SK-MEL-5 (cell line): ENCODE measurements around the gene HS3ST3B1. TPM values are rescaled to one million over a fixed set of nuclear protein-coding genes. Genes with fewer than 3 reads are reported as not detected.

Experiments
- DNase-seq: peaks from one replicate; pipeline ENCODE4 v3.0.0-alpha.2; 2016; ENCODE audit warnings: low read depth, low spot score
- in situ Hi-C: cut with HindIII; loops from 2 replicates; pipeline ENCODE4 v1.10.0; 2016; ENCODE audit warnings: low sequenced_read_pairs, high pct_unique_total_duplicates, low pct_unique_long_range_greater_than_20kb
- total RNA-seq: library from RNA; depleted of rRNA; stranded (reverse); fragments of >200 nt; shearing (Covaris generic); gene quantifications from 2 replicates; pipeline ENCODE4 v1.2.3, GENCODE V29; 2014

HS3ST3B1 gene
- total RNA-seq, 1 experiment from 2014 or later = 0.13 TPM

DNA sequence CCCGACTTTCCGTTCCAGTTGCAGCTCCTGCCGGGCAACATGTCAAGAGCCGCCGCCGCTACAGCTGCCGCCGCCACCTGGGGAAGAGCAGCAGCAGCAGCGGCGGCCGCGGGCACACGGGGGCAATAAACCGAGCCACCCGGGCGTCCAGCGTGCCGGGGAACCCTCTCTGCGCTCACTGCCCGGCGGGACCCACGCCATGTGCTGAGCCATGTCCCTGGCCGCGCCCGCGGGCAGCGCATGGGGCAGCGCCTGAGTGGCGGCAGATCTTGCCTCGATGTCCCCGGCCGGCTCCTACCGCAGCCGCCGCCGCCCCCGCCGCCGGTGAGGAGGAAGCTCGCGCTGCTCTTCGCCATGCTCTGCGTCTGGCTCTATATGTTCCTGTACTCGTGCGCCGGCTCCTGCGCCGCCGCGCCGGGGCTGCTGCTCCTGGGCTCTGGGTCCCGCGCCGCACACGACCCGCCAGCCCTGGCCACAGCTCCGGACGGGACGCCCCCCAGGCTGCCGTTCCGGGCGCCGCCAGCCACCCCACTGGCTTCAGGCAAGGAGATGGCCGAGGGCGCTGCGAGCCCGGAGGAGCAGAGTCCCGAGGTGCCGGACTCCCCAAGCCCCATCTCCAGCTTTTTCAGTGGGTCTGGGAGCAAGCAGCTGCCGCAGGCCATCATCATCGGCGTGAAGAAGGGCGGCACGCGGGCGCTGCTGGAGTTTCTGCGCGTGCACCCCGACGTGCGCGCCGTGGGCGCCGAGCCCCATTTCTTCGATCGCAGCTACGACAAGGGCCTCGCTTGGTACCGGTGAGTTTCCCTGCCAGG is 604 bp downstream of the HS3ST3B1 start:
- in situ Hi-C loops = no loop called here
- DNase-seq = no peak

DNA sequence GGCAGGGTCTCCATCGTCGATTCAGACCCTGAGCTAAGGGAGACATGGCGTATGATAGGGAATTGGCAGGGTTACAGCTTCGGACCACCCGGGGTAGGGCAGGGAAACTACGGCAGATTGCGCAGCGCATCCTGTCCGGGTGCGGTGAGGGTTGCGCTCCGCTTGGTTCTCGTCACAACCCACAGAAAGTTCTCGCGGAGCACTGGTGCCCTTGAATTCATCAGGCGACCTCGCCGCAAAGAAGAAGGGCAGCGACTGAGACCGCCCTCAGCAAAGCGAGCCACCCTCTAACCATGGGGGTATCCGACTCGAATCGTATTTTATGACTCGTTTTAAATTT is 1.2 kb downstream of the HS3ST3B1 start:
- in situ Hi-C loops = no loop called here
- no peak for DNase-seq

DNA sequence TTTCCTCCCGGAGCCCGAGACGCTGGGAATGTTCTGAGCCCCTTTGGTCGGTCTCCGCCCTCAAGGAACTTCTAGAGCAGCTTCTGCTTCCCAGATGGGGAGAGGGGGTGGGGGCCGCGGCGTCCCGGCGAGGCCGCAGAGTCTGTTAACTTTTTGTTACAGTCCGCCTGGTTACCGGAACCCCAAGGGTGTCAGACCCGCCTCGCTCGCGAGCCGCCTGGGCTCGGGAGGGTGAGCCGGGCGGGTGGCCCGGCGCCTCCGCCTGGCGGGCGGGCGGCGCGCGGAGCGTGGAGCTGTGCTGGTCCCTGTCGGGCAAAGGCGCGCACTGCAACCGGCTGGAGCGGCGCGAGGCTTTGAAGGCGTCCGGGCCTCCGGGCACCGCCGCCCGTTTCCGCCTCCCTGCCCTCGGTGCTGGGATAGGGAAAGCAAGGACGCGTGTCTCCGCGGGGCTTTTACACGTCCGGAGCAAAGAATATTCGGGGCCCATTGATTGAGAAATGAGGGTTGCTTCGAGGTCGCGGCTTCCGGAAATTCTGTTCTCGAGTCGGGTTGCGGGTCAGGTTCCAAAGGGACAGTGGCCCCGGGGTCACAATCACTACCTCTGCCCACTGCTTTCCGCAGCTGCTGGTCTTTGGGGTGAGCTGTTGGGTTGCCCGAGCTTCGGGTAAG is 1.7 kb downstream of the HS3ST3B1 start:
- in situ Hi-C loops = no loop called here
- peak; percentile 72 for DNase-seq

DNA sequence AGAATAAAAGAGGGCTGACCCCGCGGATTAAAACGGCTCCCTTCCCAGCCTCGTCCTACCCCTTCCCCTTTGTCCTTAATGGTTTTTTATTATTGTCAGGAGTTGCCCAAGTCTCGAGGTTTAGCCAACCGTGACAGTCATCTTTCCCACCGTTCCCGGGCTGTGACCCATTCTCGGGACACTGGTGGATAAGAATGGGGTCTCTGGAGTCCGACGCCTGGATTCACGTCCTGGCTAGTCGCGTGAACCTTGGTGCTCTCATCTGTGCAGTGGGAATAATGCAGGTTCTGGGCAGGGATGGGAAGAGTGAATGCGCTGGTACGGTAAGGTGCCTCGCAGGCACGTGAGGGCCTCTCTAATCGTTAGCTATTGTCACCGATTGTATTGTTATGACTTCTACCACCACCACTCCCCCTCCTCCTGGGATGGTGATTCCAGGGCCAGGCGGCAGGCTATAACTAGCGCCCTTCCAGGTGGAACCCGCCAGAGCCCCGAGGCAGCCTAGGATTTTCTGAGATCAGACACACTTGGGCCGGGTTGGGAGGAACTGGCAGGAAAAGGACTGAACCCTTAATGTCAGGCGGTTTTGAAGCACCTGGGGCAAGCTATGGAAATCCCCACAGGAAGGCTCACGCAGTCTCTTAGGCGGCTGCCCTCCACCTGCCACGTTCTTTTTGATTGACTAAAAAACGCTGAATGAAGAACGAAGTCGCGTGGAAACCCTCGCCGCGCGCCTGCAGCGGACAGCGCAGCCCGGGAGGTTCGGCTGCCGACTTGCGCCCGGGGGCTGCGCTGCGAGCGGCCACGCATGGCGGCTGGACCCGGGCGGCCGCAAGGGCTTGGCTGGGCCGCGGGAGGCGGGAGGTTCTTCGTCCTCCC is 2.7 kb downstream of the HS3ST3B1 start:
- DNase-seq = no peak
- in situ Hi-C loops = no loop called here

DNA sequence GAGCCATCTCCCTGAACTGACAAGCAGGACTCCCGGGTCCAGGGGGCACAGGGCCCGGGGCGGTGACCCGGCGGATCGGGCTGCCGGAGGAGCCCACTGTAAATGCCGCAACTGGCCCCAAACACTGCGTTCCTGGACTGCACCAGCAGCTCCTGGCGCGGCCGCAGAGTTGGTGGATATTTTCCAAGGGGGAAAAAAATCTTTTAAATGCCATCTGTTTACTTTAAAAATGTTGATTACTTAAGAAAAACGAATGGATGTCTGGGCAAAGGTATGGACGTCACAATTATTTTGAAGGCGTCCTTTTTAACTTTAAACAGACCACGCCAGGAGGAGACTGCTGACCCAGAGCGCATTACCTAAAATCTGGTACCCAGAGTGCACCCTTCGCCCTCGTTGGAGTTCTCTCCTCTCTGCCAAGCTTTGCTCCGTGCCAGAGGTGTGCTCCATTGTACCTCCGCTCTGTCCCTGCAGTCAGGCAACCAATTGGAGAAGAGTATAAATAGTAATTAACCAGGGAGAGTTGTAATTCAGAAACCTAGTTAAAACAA is 3.4 kb downstream of the HS3ST3B1 start:
- in situ Hi-C loops = no loop called here
- DNase-seq = no peak

DNA sequence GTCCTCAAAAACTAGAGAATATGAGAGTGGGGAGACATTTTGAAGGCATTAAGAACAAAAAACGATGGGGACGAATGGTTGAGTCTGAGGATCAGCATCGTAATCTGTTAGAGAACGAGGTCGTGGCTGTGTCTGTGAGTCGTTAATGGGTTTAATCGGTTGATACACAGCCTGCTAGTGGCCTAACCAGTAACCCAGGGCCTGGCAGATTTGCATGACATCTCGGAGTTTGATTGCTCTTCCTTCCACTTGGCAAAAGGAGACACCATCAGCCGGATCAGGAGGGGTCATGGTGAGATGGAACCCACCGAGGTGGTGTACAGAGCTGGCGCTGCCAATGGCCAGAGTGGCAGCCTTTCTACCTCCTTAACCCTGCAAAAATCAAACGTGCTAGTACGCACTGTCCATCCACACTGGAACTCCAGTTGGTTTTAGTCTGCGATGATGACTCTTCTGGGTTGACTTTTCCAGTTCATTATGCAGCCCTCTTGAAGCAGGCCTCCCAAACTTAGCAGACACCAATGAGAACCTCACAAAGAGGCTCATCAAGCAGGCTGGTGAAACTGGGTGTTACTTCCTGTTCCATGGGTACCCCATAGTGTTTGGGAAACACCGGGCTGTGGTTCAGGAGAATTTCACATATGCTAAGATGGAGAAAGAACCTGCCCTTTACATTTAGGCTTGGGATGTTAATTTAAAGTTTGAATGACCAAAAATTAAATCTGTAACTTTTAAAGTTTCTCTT is 4.1 kb downstream of the HS3ST3B1 start:
- in situ Hi-C loops = no loop called here
- no peak for DNase-seq

DNA sequence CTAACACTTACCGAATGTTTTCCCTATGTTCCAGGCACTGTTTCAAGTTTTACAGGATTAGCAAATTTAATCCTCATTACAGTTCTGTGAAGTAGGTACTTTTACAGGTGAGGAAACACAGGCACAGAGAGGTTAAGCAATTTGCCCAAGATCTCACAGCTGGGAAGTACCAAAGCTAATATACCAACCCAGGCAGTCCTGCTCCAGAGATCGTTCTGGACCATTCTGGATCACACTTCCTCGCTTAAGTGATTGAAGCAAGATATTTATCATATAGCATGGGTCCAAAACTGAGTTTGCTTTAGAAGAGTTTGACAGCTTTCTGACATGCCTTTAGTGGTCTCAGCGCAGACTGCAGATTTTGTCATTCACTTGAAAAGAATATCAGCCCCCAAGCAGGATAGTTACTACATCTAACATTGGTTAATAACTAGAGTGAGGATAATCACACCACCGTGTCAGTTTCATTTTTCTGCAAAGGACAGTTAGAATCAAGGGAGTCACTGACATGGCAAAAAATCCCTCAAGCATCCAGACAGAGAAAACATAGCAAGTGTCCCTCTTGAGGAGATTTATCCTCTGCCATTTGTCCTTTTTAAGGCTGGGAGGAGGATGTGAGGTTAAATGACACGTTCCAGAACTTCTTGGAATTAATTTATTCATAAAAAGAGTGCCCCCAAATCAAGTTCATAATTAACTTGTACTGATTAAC is 5.1 kb downstream of the HS3ST3B1 start:
- DNase-seq = no peak
- in situ Hi-C loops = no loop called here

DNA sequence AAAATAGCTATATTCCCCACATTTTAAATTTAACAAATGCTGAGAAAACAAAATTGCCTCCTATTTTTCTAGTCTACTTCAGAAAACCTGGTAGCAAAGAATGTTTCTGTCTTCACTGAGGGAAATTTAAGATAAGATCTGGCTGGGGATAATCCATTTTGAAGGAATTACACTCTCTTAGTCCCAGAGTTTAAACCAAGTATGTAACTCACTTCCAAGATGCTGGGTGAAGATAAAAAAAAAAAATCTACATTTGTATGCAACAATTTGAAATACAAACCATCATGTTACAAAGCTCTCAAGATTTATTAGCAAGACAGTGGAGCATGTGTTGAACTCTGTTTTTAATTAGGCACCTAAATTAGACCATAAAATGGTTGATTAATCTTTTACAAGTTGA is 5.7 kb downstream of the HS3ST3B1 start:
- in situ Hi-C loops = no loop called here
- DNase-seq = no peak

DNA sequence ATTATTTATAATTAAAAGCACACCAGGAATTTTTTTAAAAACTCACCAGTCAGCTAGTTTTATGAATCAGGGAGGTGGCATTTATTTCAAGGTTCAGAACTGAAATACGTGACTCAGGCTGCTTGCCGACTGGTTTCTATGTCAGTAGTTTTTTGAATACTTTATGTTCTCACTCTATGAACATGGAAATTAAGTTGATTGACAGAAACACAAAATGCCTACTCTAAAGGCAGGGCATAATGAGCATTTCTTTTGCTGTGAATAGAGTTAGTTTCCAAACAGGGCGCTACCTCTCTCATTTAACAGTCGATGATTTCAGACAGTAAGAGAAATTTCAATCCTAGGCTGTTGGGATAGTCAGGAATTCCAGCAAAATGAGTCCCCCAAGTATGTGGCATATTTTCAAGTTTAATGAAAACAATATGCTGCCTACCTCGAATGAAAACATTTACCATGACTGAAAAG is 6.7 kb downstream of the HS3ST3B1 start:
- in situ Hi-C loops = no loop called here
- DNase-seq = no peak

DNA sequence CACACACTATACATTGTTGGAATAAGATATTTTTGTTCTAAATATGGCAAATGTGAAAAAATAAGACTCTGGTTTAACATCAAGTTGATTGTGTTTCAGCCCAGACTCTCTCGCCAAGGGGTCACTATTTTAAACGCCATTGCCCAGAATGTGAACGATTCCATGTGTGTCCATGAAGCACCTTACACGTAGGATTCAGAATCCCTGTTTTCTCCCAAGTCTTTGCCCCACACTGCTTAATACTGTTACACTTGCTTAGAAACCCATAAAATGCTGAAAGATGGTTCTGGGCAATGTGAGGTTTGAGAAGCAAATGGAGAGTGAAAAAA is 7.7 kb downstream of the HS3ST3B1 start:
- in situ Hi-C loops = no loop called here
- DNase-seq = no peak

DNA sequence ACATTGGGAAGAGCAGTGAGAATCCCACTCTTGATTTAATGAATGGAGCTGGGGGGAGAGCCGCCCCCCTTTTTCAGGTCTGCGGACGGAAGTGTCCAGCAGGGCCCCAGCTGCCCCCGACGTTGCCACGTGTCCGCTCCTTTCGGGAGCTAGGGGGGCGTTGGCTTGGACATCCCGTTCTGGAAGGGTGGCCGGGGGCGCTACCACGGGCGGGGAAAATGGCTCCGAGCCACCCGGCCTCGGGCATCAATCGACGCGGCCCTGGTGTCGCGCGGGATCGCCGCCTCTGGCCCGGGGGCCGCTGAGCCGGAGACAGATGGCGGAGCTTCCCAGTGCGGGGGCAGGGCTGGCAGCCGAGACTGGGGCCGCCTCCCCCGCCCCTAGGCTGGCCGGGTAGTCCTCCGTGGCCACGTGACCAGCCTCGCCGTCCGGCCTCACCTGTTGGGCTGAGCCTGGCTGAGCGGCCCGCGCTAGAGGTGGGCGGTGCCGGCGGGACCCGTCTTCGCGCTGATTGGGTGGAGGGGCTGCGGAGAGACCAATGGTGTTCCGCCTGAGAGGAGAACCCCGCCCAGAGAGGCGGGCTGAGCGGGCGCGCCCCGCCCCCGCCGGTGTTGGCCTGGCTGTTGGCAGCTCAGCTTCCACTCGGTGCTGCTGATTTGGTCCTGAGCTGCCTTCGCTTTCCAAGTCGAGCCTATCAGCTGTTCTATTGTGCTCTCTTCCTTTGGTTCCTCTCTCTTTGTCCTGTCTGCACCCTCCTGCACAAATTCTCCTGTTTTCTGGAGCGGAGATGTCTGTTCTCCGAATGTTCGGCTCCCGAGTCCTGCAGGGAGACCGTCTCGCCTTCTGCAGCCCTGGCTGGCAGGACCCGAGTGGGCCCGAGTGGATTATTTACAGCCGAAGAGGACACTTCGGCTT is 8.3 kb downstream of the HS3ST3B1 start:
- DNase-seq = peak; percentile 74
- in situ Hi-C loops = no loop called here

DNA sequence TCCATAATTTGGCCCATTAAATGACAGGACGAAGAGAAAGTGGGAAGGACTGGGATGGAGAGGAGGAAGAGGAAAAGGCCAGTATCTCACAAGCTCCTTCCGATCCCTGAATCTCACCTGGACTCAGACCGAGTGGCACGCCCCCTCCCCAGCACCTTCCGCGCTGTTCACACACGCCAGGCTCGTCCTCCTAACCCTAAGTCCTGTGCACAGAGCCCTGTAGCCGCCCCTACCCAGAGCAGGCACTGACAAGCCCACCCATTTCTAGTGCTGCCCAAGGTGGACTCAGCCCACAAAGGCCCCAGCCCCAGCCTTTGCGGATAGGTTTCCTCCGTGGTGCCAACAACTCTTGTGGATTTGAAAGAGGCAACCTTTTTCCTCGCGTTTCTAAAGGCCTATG is 9.2 kb downstream of the HS3ST3B1 start:
- in situ Hi-C loops = no loop called here
- no peak for DNase-seq

DNA sequence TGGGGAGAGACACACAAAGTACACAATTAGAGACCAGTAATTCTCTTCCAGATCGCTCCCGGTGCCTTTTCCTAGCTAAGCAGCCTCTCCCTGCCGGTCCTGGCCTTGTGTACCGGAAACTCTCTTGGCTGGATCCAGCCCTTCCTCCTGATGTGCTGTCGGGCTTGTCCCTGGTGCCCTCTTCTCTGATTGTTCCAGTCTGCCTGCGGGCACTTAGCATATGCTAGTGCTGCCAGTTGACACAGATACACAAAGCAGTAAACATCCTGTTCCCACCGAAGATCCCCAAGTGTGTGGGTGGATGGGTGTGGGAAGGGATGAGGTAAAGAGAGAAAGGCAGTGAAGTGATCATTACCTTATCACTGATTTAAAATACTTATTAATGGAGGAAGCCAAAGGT is 9.7 kb downstream of the HS3ST3B1 start:
- no peak for DNase-seq
- in situ Hi-C loops = no loop called here

DNA sequence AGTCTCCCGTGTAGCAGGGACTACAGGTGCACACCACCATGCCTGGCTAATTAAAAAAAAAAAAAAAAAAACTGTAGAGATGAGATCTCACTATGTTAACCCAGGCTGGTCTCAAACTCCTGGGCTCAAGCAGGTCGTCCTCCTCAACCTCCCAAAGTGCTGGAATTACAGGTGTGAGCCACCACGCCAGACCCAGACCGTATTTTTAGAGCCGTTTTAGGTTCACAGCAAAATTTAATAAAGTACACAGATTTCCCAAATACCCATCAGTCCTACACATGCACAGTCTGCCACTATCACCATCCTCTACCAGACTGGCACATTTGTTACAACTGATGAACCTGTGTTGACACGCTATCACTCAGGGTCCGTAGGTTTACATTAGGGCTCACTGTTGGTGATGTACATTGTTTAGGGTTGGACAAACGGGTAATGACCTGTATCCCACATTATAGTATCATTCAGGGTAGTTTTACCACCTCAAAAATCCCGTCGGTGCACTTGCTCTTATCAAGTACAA is 10.4 kb downstream of the HS3ST3B1 start:
- DNase-seq = no peak
- in situ Hi-C loops = no loop called here

DNA sequence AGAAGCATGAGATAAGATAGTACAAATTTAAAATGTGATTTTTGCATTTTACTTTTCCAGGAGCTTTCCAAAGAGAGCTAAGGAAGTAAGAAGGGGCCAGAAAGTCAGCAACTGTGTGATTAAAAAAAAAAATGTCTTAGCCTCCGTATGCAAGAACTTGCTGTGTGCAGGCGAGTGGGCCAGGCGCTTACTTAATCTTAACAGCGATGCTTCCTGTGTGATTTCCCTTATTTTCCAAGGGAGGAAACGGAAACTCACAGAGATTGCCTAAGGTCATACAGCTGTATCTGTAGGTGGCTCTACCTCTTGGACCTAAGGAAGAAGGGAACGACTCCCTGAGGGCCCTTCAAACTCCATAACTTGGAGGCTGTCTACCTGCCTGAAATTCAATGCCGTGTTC is 11.1 kb downstream of the HS3ST3B1 start:
- in situ Hi-C loops = no loop called here
- no peak for DNase-seq

DNA sequence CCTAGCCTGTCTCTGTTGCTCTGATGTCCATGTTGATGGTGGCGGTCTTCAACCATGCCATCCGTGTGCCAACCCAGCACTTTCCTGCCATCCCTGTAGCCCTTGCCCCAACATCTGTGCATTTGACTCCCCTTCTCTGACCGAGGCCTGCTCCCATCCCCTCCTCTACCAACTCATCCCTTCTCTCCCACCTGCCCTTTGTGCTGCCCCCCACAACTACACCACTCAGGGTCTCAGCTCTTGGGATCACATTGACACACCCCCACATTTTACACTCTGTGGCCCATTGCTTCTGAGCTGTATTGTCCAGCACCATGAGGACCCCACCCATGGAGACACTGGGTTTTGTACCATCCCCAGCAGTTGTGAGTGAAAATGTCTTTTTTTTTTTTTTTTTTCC is 11.6 kb downstream of the HS3ST3B1 start:
- in situ Hi-C loops = no loop called here
- DNase-seq = no peak
